Stimulated activated CD4-positive, alpha-beta T cell treated with anti-CD3 and anti-CD28 coated beads, Interleukin-4, amount 100 ng/mL, for 48 hours (primary cell): ENCODE data around the gene SCCPDH.

ENCODE experiments used
- DNase-seq, 2 donors: peaks; one replicate each; pipeline ENCODE4 v3.0.0-alpha.2; 2020; ENCODE audit warnings: low read depth in 2 of 2

The SCCPDH gene

DNA sequence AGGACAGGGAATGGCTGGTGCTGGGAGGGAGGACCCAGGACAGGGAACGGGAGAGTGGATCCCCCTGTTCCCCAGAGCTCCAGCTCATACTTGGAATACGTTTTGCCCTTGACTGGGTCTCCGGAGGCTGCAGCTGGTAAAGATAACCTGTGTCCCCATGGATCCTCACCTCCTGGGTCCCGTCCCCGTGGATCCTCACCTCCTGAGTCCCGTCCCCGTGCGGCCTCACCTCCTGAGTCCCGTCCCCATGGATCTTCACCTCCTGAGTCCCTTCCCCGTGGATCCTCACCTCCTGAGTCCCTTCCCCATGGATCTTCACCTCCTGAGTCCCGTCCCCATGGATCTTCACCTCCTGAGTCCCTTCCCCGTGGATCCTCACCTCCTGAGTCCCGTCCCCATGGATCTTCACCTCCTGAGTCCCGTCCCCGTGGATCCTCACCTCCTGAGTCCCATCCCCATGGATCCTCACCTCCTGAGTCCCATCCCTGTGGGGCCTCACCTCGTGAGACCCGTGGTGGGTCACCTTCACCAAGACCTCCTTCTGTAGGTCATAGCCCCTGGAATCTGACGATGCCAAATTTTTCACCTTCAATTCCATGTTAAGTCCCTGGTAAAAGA is 61.4 kb downstream of the SCCPDH start:
- no peak for DNase-seq

GRCh38 chr1:246786606-246787238 is 62.5 kb downstream of the SCCPDH start:
- DNase-seq, result no peak

DNA sequence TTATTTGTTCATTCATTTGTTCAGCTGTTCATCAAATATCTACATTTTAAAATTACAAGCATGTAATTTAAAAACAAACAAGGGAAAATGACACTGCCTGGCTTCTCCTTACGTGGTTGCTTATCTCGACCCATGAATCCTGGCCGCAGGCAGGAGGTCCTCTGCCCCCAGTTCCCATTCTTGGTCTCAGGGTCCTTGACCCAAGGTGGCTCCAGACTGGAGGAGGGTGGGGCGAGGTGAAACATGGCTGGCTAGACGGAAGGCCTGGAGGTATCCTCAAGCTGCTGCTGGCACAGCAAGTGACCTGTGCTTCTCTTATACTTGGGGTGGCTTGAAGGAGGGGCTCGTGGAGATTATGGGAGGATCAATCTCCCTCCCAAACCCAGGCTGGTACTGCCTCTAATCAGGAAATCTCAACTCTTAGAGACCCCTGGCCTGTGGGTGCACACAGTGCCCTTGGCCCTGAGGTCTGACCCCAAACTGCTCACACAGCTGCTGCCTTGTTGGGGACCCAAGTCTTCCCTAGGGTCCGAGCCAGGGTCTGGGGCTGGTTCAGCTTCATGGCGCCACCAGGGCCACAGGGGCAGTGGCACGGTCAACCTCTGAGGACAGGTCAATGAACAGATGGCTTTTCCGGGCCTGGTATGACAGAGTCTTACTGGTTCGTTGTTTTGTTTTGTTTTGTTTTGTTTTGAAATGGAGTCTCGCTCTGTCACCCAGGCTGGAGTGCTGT is 63.7 kb downstream of the SCCPDH start:
- no peak for DNase-seq

- no peak for DNase-seq
These were observed 64.7 kb downstream of the SCCPDH start for GRCh38 chr1:246788895-246789338.

DNA sequence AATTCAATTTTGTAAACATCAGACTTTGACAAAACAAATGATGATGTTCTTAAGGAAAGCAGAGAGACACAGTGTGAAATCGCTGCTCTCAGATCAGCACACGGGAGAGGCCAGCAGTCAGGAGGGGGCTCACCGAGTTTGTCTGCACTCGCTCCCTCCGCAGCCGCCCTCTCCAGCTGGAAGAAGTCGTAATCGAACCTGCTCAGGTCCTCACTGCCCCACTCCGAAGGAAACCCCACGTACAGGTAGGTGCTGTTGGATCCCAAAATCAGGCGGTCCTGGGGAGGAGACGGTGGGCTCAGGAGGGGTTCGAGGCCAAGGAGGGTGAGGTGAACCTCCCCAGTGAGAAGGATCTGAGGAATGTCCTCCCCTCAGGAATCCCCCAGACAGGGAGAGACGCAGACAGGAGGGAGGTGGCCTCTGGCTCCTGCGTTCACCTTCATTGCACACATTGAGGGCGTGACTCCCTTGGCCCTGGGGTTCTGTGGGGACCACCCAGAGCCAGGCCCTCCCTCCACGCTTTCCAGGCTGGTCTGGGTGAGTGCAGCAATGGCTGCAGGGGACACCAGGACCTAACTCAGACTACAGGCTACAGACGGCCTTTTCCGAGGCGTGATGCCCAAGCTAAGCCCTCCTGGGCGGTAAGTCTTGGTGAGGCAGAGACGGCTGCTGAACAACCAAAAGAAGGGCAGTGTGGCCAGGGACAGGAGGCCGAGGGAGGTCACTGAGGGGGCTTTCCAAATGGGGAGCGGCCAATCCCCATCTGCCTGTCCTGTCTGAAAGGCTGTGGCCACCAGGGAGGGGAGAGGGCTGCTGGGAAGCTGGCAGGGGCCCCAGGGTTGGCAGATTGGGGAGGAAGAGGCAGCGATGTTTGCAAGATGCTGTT is 65.5 kb downstream of the SCCPDH start:
- DNase-seq, result no peak

DNA sequence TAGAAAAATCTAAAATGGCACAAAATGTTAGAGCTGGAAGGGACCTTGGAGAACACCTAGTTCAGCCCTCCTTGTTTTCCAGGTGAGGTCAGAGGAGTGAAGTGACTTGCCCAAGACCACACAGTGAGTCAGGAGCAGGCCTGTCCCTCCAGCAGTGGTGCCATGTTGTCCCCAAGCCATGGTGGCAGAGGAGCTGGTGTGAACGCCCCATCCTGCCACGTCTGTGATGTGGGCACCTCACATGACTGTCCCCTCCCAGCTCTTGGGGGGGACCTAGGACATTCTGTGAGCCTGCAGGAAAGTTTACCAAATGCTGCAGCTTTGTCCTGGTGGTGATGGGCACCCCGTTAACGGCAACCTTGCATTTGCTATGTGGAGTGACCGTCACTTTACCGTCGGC is 66.2 kb downstream of the SCCPDH start:
- no peak for DNase-seq

DNA sequence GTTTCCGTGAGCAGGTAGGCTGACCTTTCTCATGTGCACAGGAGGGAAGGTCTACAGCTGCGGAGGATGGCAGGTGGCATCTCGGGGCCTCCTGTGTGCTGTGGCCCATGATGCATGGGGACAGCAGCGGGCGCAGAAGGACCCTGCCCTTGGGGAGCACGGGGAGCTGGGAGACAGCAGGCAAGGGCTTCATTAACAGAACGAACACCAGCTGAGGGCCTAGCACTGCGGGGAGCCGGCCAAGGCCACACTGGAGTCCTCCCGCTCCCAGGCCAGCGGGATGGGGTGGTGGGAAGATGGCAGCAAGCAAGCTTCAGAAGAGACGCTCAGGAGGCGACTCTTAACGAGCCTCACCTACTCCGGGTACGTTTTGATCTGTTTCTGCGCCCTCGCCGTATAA is 66.6 kb downstream of the SCCPDH start:
- no peak for DNase-seq

GRCh38 chr1:246791303-246791918 is 67.2 kb downstream of the SCCPDH start:
- DNase-seq, result no peak

GRCh38 chr1:246792603-246793002 is 68.4 kb downstream of the SCCPDH start:
- DNase-seq, result no peak

- DNase-seq, result no peak
These were observed 69.2 kb downstream of the SCCPDH start for GRCh38 chr1:246793356-246793896.

- DNase-seq, result no peak
These were observed 70.0 kb downstream of the SCCPDH start for GRCh38 chr1:246794048-246794827.

DNA sequence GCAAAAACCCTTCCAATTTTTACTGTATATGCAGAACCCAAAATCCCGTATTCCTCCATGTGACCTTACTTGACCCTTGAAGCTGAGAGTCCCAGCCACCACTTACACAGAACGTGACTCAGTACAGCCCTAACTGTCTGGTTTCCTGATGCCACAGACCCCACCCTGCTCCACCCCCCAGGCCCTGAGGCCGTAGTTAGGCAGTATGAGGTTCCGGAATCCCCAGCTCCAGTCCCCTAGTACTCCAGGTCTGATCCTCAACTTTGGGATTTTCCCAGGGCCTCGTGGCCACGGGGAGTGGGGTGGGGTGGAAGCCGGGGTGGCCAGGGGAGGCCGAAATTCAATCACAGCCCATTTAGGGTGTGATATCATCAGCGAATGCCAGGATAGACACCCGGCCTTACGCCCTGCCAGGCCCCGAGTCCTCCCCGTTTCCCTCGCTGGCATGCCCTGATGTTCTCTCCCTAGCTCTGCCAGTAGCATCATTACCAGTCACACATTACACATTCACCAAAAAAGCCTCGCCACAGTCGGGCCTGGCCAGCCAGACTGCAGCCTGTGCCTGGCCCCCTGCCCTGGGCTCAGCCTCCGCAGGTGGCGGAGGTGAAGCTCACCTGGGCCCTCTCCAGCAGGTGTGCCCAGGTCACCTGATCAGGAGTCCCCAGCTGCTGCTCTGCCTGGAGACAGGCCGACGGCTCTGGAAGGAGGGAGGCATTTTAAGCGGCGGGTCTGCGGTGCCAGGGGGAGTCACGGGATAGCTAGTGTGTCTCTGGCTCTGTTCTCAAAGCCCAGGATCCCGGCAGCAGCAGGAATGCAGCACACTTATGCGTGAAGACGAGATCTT is 70.8 kb downstream of the SCCPDH start:
- DNase-seq, result no peak

GRCh38 chr1:246795906-246796694 is 71.9 kb downstream of the SCCPDH start:
- DNase-seq, result no peak

DNA sequence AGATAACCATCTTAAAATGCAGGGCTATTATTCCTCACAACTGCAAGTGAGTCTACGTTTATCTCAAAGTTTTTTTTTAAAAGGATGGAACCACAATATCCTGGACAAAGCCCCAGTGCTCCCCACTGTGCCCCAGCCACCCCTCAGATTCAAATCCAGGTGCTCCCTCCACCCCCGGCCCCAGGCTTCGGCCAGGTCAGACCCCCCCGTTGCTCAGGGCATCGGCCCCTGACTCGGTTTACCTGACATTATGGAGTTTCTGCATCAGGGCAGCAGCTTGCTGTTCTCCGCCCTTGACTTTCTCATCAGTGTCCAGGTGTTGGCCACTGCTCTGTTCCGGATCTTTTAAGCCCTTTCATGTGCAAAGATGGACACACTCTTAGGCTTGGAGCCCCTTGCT is 72.9 kb downstream of the SCCPDH start:
- no peak for DNase-seq

DNA sequence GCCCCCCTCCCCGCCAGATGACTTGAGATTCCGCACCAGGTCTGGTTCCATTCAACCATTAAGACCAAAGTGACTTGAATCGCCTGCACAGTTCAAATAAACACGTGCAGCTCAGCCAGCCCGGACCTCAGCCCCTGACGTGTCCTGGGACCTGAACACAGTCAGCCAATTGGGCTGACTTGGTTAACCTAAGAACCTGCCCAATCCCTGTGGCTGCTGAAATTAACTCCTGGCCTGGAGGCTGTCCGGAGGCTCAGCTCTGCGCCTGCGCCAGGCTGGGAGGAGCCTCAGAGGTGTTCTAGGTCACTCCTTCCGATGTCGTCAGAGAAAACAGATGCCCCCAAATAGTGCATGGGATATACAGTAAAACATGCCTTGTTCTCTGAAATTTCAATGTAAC is 73.4 kb downstream of the SCCPDH start:
- no peak for DNase-seq

- no peak for DNase-seq
These were observed 73.9 kb downstream of the SCCPDH start for GRCh38 chr1:246798107-246798506.

DNA sequence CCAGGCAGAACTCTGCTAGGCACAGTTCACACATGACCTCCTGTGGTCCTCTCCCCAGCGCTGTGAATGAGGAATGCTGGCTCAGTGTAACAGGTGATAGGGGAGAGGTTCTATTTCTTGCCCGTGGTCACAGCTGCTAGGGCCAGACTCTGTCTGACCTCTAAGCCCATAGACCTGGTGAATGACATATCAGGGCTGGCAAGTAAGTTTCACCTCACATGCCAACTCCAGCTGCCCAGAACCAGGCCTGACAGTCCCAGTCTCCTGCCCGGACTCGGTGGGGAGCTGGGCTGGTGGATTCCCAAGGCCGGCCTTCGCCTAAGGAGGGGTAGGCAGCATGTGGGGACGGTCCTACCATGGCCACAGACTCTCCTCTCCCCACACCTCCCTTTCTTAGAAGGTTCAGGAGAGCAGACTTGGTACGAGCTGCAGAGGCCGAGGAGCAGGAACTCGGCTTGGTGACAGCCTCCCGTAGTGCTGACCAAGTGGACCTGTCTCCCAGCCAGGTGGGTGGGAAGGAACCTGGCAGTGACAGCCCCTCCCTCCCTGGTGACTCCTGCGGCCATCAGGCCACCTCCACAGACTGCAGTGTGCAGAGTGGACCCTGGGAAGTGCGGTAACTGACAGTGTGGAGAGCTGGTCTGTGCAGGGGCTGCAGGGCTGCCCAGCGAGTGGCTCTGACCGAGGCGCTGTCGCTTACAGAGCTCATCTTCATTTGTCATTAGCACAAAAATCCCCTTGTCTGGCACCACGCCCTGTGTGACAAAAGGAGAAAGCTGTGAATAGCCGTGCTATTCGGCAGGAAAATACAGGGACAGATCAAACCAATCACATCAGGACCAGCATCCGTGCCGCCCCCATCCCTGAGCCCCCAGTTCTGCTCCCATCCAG is 74.6 kb downstream of the SCCPDH start:
- no peak for DNase-seq

DNA sequence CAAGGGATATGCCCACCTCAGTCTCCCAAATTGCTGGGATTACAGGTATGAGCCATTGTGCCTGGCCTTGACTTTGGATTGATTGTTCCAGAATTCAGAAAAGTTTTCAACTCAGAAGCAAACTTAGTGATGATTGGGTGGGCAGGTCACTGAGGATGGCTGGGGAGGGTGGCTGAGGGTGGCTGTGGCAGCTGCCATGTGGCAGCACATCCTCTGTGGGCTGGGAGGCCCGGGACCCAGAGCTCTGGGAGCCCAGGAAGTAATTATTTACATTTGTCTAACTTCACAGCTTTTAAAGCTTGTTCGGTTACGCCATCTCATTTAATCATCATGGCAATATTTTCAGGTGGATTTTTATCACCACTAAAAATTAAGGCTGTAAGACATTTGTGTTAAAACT is 76.1 kb downstream of the SCCPDH start:
- DNase-seq, result no peak
